HepG2 (cell line): ENCODE data around the gene BSG. TPM values are rescaled to one million over a fixed set of nuclear protein-coding genes. Genes with fewer than 3 reads are reported as not detected.

Source experiments
- HNF4G ChIP-seq, 2 experiments: sonication (generic) in 1 of 2; formaldehyde crosslinking in 1 of 2; IDR thresholded peaks; 2 replicates each; pipeline versions ENCODE4 v1.4.0 to v1.6.1; 2011 to 2020; ENCODE audit warnings: borderline replicate concordance in 2 of 2, low read depth in 2 of 2, mild to moderate bottlenecking in 2 of 2, low read length in 1 of 2, missing genetic modification reagents in 1 of 2, moderate library complexity in 1 of 2
- JARID2 ChIP-seq: sonication (generic); formaldehyde crosslinking; IDR thresholded peaks from 2 replicates; pipeline ENCODE4 v1.8.1; 2023; ENCODE audit warnings: missing genetic modification reagents, inconsistent platforms; ENCODE audit not compliant: insufficient replicate concordance
- KDM3A ChIP-seq: IDR thresholded peaks from 2 replicates; pipeline ENCODE4 v1.6.1; 2018; ENCODE audit warnings: low read depth, missing compliant biosample characterization
- KDM6A ChIP-seq: IDR thresholded peaks from 2 replicates; pipeline ENCODE4 v1.6.1; 2016; ENCODE audit warnings: low read depth
- LBX2 ChIP-seq: sonication (generic); formaldehyde crosslinking; IDR thresholded peaks from 2 replicates; pipeline ENCODE4 v1.5.0; 2020; ENCODE audit warnings: missing genetic modification reagents, mild to moderate bottlenecking, borderline replicate concordance
- MTA3 ChIP-seq: sonication (generic); formaldehyde crosslinking; IDR thresholded peaks from 2 replicates; pipeline ENCODE4 v1.4.0; 2020; ENCODE audit warnings: missing genetic modification reagents
- MYPOP ChIP-seq: sonication (generic); formaldehyde crosslinking; IDR thresholded peaks from 2 replicates; pipeline ENCODE4 v1.8.1; 2023; ENCODE audit warnings: mild to moderate bottlenecking, moderate library complexity, missing genetic modification reagents
- NR0B2 ChIP-seq: sonication (generic); formaldehyde crosslinking; IDR thresholded peaks from 2 replicates; pipeline ENCODE4 v1.4.0; 2020; ENCODE audit warnings: mild to moderate bottlenecking, missing genetic modification reagents
- ZBTB40 ChIP-seq, 2 experiments: fragments of 450-650 bp in 1 of 2; sonication (generic) in 1 of 2; formaldehyde crosslinking in 1 of 2; IDR thresholded peaks; 2 replicates each; pipeline versions ENCODE4 v1.6.1 to v1.8.0; 2016 to 2022; ENCODE audit warnings: antibody characterized with exemption in 1 of 2, mild to moderate bottlenecking in 1 of 2, missing genetic modification reagents in 1 of 2
- ZFP62 ChIP-seq: sonication (generic); formaldehyde crosslinking; IDR thresholded peaks from 2 replicates; pipeline ENCODE4 v1.4.0; 2020; ENCODE audit warnings: missing genetic modification reagents
- ZNF460 ChIP-seq: sonication (generic); formaldehyde crosslinking; IDR thresholded peaks from 2 replicates; pipeline ENCODE4 v1.5.1; 2020; ENCODE audit warnings: missing genetic modification reagents, mild to moderate bottlenecking, borderline replicate concordance
- ZNF512B ChIP-seq: sonication (generic); formaldehyde crosslinking; IDR thresholded peaks from 2 replicates; pipeline ENCODE4 v1.5.1; 2020; ENCODE audit warnings: missing genetic modification reagents, mild to moderate bottlenecking, borderline replicate concordance
- ZNF652 ChIP-seq: IDR thresholded peaks from 2 replicates; pipeline ENCODE4 v1.6.1; 2016; ENCODE audit warnings: low read depth, borderline replicate concordance
- ZNF772 ChIP-seq: sonication (generic); formaldehyde crosslinking; IDR thresholded peaks from 2 replicates; pipeline ENCODE4 v1.5.0; 2020; ENCODE audit warnings: mild to moderate bottlenecking, missing genetic modification reagents
- polyA plus RNA-seq, 8 experiments: library from polyadenylated mRNA; depleted of rRNA in 3 of 8; stranded (reverse) in 7 of 8; unstranded in 1 of 8; fragments of >200 nt; fragmentation: Illumina TruSeq in 4 of 8; extraction: Trizol in 4 of 8; gene quantifications; 2 replicates each; pipeline versions ENCODE4 v1.2.1 to v1.2.3, GENCODE V29; 2011 to 2016; ENCODE audit warnings: low read depth in 4 of 8, missing spikeins in 1 of 8, mixed read lengths in 1 of 8; ENCODE audit not compliant: insufficient read depth in 1 of 8
- total RNA-seq, 5 experiments: library from RNA; depleted of rRNA; stranded (reverse); fragments of >200 nt; fragmentation: Illumina TruSeq; extraction: Trizol; gene quantifications; 2 replicates each; pipeline ENCODE4 v1.2.3, GENCODE V29; 2016; ENCODE audit warnings: low read depth in 1 of 5

The BSG gene
- total and polyA plus RNA-seq, 2 of the 13 experiments (the other 11 are each of a cell fraction or from before 2014, with no cell fraction given) = 309 to 754 TPM

- no peak for TF ChIP-seq ZBTB40 (IDR thresholded peaks at IDR 0.05)
- TF ChIP-seq ZBTB40 (CRISPR knock-in tag; IDR thresholded peaks at IDR 0.05) = peak; percentile 24; the same call in 1 of the 2 replicates
- TF ChIP-seq ZNF652 = no peak
- TF ChIP-seq ZNF460 (CRISPR knock-in tag) = no peak
- TF ChIP-seq MTA3 (CRISPR knock-in tag) = no peak
- no peak for TF ChIP-seq ZFP62 (CRISPR knock-in tag)
- 0 out of 2 replicates have a peak, but pooled peaks have one; percentile 19 for TF ChIP-seq NR0B2
- TF ChIP-seq ZNF772 = no peak
- no peak for TF ChIP-seq KDM3A (CRISPR knock-in tag)
- TF ChIP-seq MYPOP (CRISPR knock-in tag) = peak; percentile 35; the same call in 1 of the 2 replicates
- TF ChIP-seq KDM6A (CRISPR knock-in tag) = no peak
- TF ChIP-seq ZNF512B (CRISPR knock-in tag) = no peak
- TF ChIP-seq HNF4G (IDR thresholded peaks at IDR 0.05; ENCODE audit: borderline replicate concordance, low read depth, low read length) = no peak
- no peak for TF ChIP-seq HNF4G (CRISPR knock-in tag; IDR thresholded peaks at IDR 0.05; ENCODE audit: borderline replicate concordance, low read depth)
- no peak for TF ChIP-seq JARID2 (CRISPR knock-in tag)
- TF ChIP-seq LBX2 (CRISPR knock-in tag) = no peak; the same call in 1 of the 2 replicates
Observed at GRCh38 chr19:632579-633067, 60.2 kb downstream of the BSG start (continued).
